NT2/D1 (cell line): Measurements from ENCODE around the gene HOXA4.

Experiments
- DNase-seq: peaks from one replicate; pipeline ENCODE4 v3.0.0-alpha.2; 2011; ENCODE audit warnings: low read depth, low spot score
- H3K27me3 ChIP-seq: 2 replicates; pipeline ENCODE4 v1.6.0; 2011; ENCODE audit warnings: mild to moderate bottlenecking; ENCODE audit not compliant: insufficient read length, insufficient read depth
- H3K36me3 ChIP-seq: 2 replicates; pipeline ENCODE4 v1.6.1; 2011; ENCODE audit warnings: mild to moderate bottlenecking, low read length, mixed read lengths; ENCODE audit not compliant: insufficient read depth, insufficient read length
- H3K4me1 ChIP-seq: 2 replicates; pipeline ENCODE4 v1.5.1; 2011; ENCODE audit not compliant: insufficient read depth, insufficient read length
- H3K4me3 ChIP-seq: 2 replicates; pipeline ENCODE4 v1.5.1; 2011; ENCODE audit warnings: low read depth; ENCODE audit not compliant: insufficient read length
- H3K9ac ChIP-seq: 2 replicates; pipeline ENCODE4 v1.6.0; 2011; ENCODE audit warnings: low read depth; ENCODE audit not compliant: insufficient read length
- H3K9me3 ChIP-seq: 2 replicates; pipeline ENCODE4 v1.5.1; 2011; ENCODE audit warnings: mild to moderate bottlenecking, low read length; ENCODE audit not compliant: insufficient read depth
- SUZ12 ChIP-seq: IDR thresholded peaks from 2 replicates; pipeline ENCODE4 v1.6.1; 2011; ENCODE audit not compliant: insufficient read length, insufficient read depth; ENCODE audit errors: extremely low read depth
- YY1 ChIP-seq: IDR thresholded peaks from 2 replicates; pipeline ENCODE4 v1.6.1; 2011; ENCODE audit not compliant: insufficient read length, insufficient read depth
- ZNF274 ChIP-seq: IDR thresholded peaks from 2 replicates; pipeline ENCODE4 v1.6.1; 2011; ENCODE audit warnings: mild to moderate bottlenecking, low read depth, low read length

Gene HOXA4

DNA sequence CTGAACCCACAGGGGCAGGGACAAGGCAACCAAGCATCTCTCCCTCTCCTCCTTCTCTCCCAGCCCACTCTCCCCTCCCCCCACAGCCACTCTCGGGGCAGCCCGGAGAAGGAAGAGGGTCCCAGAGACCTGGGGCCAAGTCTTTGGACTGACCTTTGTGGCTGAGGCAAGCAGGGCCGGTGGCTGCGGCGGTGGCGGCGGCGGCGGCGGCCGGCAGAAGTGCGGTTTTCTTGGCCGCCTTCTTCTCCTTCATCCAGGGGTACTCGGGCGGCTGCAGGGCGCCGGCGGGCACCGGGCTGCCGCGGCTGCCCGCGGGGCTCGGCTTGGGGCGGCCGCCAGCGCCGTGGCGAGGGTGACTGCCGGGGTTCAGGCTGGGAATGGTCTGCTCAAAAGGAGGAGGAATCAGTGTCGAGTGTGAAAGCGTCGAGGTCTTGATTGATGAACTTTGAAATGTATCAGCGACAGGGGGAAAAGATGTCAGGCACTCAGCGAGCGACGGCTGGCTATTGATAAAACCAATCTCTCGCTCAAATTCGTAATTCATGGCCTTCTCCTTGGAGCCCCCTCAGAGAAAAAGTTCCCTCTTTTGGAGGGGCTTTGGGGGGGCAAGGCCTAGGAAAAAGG, 28.5 kb downstream of the HOXA4 start:
- peaks cover 9% of the 10 kb centered on the region for H3K36me3 ChIP-seq
- no peaks in the 10 kb centered on the region for H3K9me3 ChIP-seq
- H3K9ac ChIP-seq: no peak overlapping the region
- peaks cover 7% of the 10 kb centered on the region for H3K4me1 ChIP-seq
- no peak for TF ChIP-seq YY1
- TF ChIP-seq ZNF274: no peak
- no peak for TF ChIP-seq SUZ12
- DNase-seq: no peak
- H3K27me3 ChIP-seq: peaks cover 100% of the 10 kb centered on the region
- H3K4me3 ChIP-seq: no peak overlapping the region

DNA sequence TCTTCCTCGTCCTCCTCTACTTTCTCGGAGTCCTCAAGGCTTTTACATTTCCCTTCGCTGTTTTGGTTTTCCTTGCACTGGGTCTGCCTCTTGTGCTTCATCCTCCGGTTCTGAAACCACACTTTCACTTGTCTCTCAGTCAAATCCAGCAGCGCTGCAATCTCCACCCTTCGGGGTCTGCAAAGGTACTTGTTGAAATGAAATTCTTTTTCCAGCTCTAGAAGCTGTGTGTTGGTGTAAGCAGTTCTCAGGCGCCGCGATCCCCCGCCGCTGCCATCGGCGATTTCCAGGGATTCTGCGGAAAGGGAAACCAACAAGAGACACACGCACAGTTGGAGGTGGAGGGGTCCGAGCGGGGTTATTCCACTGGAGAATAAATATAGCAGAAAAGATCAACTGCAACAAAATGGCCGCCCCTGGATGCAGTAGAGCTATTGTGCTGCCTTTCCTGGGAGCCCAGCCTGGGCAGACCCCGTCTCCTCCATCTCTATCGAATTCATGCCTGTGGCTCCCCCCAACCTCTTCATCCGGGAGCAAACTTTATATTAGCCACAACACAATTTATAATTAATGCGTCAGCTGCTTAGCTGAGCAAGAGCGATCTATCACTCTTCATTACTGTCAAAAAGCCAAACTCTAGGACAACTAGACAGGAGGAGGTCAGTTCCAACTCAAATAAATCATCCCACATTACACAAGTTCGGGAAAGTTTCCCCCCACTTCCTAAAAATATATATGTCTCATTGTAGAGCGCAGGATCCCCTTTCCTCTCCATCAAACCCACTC, 29.2 kb downstream of the HOXA4 start:
- TF ChIP-seq ZNF274 (no peak), YY1 (peak; percentile 57), SUZ12 (peak; percentile 37)
- Histone ChIP-seq H3K27me3 (peaks cover 100% of the 10 kb centered on the region), H3K9me3 (no peaks in the 10 kb centered on the region), H3K4me1 (peaks cover 5% of the 10 kb centered on the region), H3K9ac (no peak overlapping the region), H3K36me3 (peaks cover 9% of the 10 kb centered on the region), H3K4me3 (no peak overlapping the region)
- no peak for DNase-seq

- Histone ChIP-seq H3K9me3 (no peaks in the 10 kb centered on the region), H3K4me3 (no peak overlapping the region), H3K4me1 (peaks cover 5% of the 10 kb centered on the region), H3K9ac (no peak overlapping the region), H3K27me3 (peaks cover 96% of the 10 kb centered on the region), H3K36me3 (peaks cover 9% of the 10 kb centered on the region)
- TF ChIP-seq YY1: no peak
- peak; percentile 69 for TF ChIP-seq SUZ12
- DNase-seq: no peak
These were observed 29.8 kb downstream of the HOXA4 start for GRCh38 chr7:27100694-27101170.

DNA sequence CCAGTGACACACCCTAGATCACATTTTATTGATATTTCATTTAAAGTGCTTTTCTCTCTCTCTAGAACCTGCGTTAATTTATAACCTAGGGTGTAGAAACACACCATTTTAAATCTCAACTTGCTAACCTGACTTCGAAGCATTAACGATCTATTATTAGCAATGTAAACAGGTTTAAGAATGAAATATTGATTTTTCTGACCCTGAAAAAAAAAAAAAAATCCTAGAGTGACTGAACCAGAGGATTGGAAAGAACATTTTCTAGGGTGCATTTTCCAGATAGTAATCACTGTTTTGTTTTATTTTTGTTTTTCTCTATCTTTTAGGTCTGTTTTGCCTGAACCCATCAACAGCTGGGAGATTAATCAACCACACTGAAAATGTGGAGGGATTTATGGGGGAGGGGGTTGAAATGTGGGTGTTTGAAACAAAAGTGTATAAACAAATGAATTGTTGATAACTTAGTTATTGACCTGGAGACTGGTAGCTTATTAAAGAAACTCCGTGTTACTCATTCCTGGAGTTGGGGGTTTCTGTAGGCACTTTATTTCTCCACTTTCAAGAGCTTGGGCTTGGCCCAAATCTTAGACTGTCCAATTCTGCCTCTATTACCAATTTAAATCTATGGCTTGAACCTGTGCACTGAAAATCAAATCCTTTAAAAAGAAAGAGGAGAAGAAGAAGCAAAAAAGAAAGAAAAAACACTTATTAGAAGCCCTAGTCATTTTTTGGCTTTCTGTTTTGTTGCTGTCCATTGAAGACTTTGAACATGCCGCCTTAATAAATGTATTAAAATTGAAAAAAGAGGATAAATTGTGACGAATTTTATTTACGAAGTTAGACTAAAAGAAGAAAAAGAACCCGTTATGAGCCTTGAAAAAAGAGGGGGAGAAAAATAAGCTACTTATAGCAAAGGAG, 30.8 kb downstream of the HOXA4 start:
- Histone ChIP-seq H3K4me1 (peaks cover 5% of the 10 kb centered on the region), H3K9ac (no peak overlapping the region), H3K36me3 (peaks cover 9% of the 10 kb centered on the region), H3K27me3 (peaks cover 96% of the 10 kb centered on the region), H3K9me3 (no peaks in the 10 kb centered on the region), H3K4me3 (no peak overlapping the region)
- DNase-seq: no peak
- TF ChIP-seq YY1 (no peak), ZNF274 (no peak), SUZ12 (no peak)

DNA sequence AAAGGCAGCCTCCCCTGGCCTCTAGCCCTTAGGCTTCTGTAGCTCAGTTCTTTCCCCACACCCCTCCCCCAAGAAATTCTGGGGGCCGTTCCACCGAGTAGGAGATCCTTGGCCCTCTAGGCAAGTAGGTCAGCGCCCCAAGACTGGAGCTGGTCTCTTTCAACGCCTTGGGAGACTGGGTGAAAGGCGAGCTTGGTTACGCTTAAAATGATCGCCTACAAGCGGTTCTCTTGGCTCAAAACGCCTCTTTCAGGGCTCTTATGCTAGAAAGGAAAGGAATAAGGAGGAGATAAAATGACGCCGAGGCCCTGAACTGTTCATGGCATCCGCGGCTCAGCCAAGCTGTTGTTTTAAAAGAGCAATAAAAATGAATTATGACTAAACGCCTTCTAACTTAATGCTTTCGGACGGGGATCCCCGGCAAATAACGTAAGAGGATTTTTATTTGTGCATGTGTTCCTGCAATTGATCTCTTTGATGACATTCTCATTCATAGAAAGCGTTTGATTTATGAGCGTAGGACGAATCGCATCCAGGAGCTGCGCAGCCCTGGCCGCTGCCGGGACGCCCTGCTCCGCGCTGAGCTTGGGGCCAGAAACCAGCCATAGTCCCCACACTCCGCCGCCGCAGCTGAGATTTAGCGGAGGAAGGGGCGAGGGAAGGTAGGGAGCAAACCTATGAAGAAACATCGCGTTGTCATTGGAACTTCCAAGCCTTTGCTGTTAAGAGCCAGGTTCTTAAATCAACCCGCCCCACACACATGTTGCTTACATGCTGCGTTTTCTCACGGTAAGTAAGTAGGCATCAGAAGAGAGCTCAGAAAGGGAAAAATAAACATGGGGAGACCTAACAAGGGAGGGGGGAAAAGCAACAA, 31.7 kb downstream of the HOXA4 start:
- peaks cover 9% of the 10 kb centered on the region for H3K36me3 ChIP-seq
- peaks cover 96% of the 10 kb centered on the region for H3K27me3 ChIP-seq
- TF ChIP-seq SUZ12: no peak
- no peak for TF ChIP-seq ZNF274
- no peak for TF ChIP-seq YY1
- no peaks in the 10 kb centered on the region for H3K9me3 ChIP-seq
- DNase-seq: no peak
- peak overlapping the region; percentile 9 for H3K4me3 ChIP-seq
- H3K9ac ChIP-seq: peak overlapping the region; percentile 27
- H3K4me1 ChIP-seq: peaks cover 8% of the 10 kb centered on the region
